ENCODE results near the gene CAPSL. TPM values are rescaled to one million over a fixed set of nuclear protein-coding genes. Genes with fewer than 3 reads are reported as not detected.

CAPSL gene
- total RNA-seq, 1 experiment from 2014 or later = not detected

DNA sequence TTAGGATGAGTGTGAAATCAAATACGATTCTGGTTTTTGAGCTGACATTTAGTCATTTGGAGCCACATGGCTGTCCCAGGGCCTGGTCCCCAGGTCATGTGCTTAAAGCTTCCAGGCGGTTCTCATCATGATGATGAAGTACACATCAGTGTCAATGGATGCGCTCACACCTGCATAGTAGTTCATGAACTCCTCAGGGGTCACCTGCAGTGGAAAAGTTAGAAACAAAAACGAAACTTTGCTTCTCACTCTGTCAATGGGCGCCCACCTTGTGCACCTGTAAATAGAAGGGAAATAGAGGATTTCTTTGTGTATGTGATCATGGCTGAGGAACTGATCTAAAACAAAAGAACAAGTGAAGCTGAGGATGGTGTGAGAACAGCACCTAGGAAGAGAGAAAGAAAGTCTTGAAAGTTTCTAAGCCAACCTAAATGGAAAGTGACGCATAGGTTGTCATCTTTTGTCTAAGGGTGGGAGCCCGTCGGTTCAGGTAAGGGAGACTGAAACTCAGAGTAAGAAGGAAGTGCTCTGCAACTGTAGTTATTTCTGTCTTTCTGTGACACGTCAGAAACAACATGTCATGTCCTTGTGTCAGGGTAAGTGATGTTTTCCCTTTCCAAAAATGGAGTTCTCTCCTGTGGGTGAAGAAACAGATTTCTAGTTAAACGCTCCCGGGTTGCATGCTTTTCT is 33.8 kb downstream of the CAPSL start:
- no peak overlapping the region for H3K27ac ChIP-seq
- no peak overlapping the region for H2AFZ ChIP-seq
- no peak for DNase-seq
- intact Hi-C loops (cut with micrococcal nuclease; ENCODE audit: unreplicated experiment) = no loop called here
- no TSS peak for BruUV-seq (replicated peaks)
- no peaks in the 10 kb centered on the region for H3K36me3 ChIP-seq (ENCODE audit: low read depth)
- no peaks in the 10 kb centered on the region for H3K9me2 ChIP-seq (ENCODE audit: insufficient read depth)
- TF ChIP-seq, protein P1, sequence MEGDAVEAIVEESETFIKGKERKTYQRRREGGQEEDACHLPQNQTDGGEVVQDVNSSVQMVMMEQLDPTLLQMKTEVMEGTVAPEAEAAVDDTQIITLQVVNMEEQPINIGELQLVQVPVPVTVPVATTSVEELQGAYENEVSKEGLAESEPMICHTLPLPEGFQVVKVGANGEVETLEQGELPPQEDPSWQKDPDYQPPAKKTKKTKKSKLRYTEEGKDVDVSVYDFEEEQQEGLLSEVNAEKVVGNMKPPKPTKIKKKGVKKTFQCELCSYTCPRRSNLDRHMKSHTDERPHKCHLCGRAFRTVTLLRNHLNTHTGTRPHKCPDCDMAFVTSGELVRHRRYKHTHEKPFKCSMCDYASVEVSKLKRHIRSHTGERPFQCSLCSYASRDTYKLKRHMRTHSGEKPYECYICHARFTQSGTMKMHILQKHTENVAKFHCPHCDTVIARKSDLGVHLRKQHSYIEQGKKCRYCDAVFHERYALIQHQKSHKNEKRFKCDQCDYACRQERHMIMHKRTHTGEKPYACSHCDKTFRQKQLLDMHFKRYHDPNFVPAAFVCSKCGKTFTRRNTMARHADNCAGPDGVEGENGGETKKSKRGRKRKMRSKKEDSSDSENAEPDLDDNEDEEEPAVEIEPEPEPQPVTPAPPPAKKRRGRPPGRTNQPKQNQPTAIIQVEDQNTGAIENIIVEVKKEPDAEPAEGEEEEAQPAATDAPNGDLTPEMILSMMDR (conservative IDR thresholded peaks at IDR 0.05) = no peak
- TF ChIP-seq EZH2 (IDR thresholded peaks at IDR 0.05; ENCODE audit: low read depth) = no peak
- no peaks in the 10 kb centered on the region for H3K4me1 ChIP-seq (replicated peaks; ENCODE audit: insufficient read depth)
- CTCF ChIA-PET = no interaction called here
- no peaks in the 10 kb centered on the region for H3K9me3 ChIP-seq (ENCODE audit: insufficient read depth, low read depth)
- H3F3A ChIP-seq (ENCODE audit: insufficient read depth, low read depth) = no peaks in the 10 kb centered on the region
- no peaks in the 10 kb centered on the region for H3K27me3 ChIP-seq (ENCODE audit: insufficient read depth, low read depth)
- H3K79me2 ChIP-seq (ENCODE audit: low read depth) = no peaks in the 10 kb centered on the region
- H4K20me1 ChIP-seq (ENCODE audit: insufficient read depth) = no peaks in the 10 kb centered on the region
- no peak overlapping the region for H3K4me2 ChIP-seq
- POLR2A ChIA-PET (ENCODE audit: unreplicated experiment) = no interaction called here
- H3K4me3 ChIP-seq = no peak overlapping the region

DNA sequence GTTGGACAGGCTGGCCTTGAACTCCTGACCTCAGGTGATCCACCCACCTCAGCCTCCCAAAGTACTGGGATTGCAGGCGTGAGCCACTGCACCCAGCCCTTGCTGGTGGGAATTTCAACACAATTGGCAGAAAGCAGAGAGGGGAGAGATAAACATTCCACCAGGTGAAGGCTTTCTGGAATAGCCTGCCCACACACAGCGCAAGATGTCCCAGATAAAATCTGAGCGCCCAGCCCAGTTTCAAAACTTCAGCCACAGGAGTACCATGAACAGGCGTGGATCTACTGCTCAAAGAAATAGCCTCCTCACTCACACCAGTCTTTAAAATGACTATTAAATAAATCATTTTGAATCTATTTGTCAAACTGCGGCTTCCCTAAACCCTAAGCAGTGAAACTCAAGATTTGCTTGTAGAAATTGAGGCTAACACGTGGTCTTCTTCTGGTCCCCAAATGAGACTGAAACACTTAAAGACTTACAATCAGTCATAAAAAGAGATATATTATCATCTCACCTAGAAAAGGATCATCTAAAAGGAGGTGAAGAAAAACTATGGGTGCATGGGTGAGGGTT is 34.7 kb downstream of the CAPSL start:
- Histone ChIP-seq H3K27me3 (ENCODE audit: insufficient read depth, low read depth) (no peaks in the 10 kb centered on the region), H3F3A (ENCODE audit: insufficient read depth, low read depth) (no peaks in the 10 kb centered on the region), H4K20me1 (ENCODE audit: insufficient read depth) (no peaks in the 10 kb centered on the region), H3K79me2 (ENCODE audit: low read depth) (no peaks in the 10 kb centered on the region), H3K9me2 (ENCODE audit: insufficient read depth) (no peaks in the 10 kb centered on the region), H3K27ac (no peak overlapping the region), H3K36me3 (ENCODE audit: low read depth) (no peaks in the 10 kb centered on the region), H3K4me3 (no peak overlapping the region), H2AFZ (no peak overlapping the region), H3K4me1 (replicated peaks; ENCODE audit: insufficient read depth) (no peaks in the 10 kb centered on the region), H3K9me3 (ENCODE audit: insufficient read depth, low read depth) (no peaks in the 10 kb centered on the region), H3K4me2 (no peak overlapping the region)
- POLR2A ChIA-PET (ENCODE audit: unreplicated experiment) = interaction anchor here (0.7 kb wide), 1 partner anchor 16 kb away, joined by 5 read pairs; no protein-coding TSS in a partner anchor
- no peak for DNase-seq
- no TSS peak for BruUV-seq (replicated peaks)
- CTCF ChIA-PET = no interaction called here
- intact Hi-C loops (cut with micrococcal nuclease; ENCODE audit: unreplicated experiment) = no loop called here
- TF ChIP-seq, protein P1 (conservative IDR thresholded peaks at IDR 0.05) = no peak
- TF ChIP-seq EZH2 (IDR thresholded peaks at IDR 0.05; ENCODE audit: low read depth) = no peak

DNA sequence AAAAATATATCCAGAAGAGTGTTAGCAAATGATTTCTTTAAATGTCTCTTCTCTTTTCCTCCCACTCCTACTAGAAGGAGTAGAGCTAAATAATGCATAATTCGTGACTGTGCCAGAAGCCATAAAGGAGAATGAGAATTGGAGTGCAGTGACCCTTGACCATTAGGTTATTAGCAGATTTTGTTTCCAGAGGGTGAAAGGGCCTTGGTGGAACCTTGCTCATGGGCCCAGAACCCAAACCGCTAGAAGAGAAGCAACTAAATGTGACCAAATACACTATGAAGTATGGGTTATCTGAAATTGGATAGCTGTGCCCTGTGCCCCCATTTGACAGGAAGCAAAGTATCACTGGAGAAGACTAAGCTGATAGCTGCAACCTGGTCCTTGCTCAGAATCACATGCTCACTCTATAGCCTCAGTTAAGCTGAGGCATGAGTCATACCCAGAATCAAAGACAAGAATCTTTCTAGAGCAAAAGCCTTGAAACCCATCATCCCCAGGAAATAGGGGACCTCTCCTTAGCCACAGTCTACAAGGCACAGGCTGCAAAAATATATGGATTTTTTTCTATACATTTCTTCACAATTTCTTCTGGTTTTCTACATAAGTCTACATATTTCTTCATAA is 36.3 kb downstream of the CAPSL start:
- no peaks in the 10 kb centered on the region for H3K36me3 ChIP-seq (ENCODE audit: low read depth)
- POLR2A ChIA-PET (ENCODE audit: unreplicated experiment) = no interaction called here
- intact Hi-C loops (cut with micrococcal nuclease; ENCODE audit: unreplicated experiment) = no loop called here
- no peaks in the 10 kb centered on the region for H3K4me1 ChIP-seq (replicated peaks; ENCODE audit: insufficient read depth)
- H3K4me3 ChIP-seq = no peak overlapping the region
- no peaks in the 10 kb centered on the region for H3K79me2 ChIP-seq (ENCODE audit: low read depth)
- CTCF ChIA-PET = no interaction called here
- H2AFZ ChIP-seq = no peak overlapping the region
- H3K27me3 ChIP-seq (ENCODE audit: insufficient read depth, low read depth) = no peaks in the 10 kb centered on the region
- TF ChIP-seq, protein P1 (conservative IDR thresholded peaks at IDR 0.05) = no peak
- no peak for TF ChIP-seq EZH2 (IDR thresholded peaks at IDR 0.05; ENCODE audit: low read depth)
- BruUV-seq (replicated peaks) = no TSS peak
- H3K9me3 ChIP-seq (ENCODE audit: insufficient read depth, low read depth) = no peaks in the 10 kb centered on the region
- H3K9me2 ChIP-seq (ENCODE audit: insufficient read depth) = no peaks in the 10 kb centered on the region
- no peaks in the 10 kb centered on the region for H3F3A ChIP-seq (ENCODE audit: insufficient read depth, low read depth)
- H4K20me1 ChIP-seq (ENCODE audit: insufficient read depth) = no peaks in the 10 kb centered on the region
- no peak overlapping the region for H3K27ac ChIP-seq
- no peak overlapping the region for H3K4me2 ChIP-seq
- DNase-seq = no peak

Measured in PC-9 (cell line).